CD4-positive, alpha-beta T cell treated with Interleukin-4 for 4 hours (primary cell): ENCODE results near the gene CASS4.

ENCODE experiments used
- DNase-seq: peaks from one replicate; pipeline ENCODE4 v3.0.0-alpha.2; 2020

CASS4 gene

GRCh38 chr20:56423211-56423610 is 11.2 kb downstream of the CASS4 start:
- no peak for DNase-seq

GRCh38 chr20:56423886-56424285 is 11.8 kb downstream of the CASS4 start:
- DNase-seq: no peak

GRCh38 chr20:56424931-56425330 is 12.9 kb downstream of the CASS4 start:
- DNase-seq: no peak

GRCh38 chr20:56426026-56426425 is 14.0 kb downstream of the CASS4 start:
- no peak for DNase-seq

- no peak for DNase-seq
These were observed 14.9 kb downstream of the CASS4 start for GRCh38 chr20:56426926-56427325.

GRCh38 chr20:56427797-56428196 is 15.7 kb downstream of the CASS4 start:
- DNase-seq: no peak

- no peak for DNase-seq
These were observed 16.4 kb downstream of the CASS4 start for GRCh38 chr20:56428410-56428809.

- no peak for DNase-seq
These were observed 16.8 kb downstream of the CASS4 start for GRCh38 chr20:56428881-56429280.

GRCh38 chr20:56429502-56429901 is 17.4 kb downstream of the CASS4 start:
- no peak for DNase-seq

GRCh38 chr20:56429941-56430340 is 17.9 kb downstream of the CASS4 start:
- DNase-seq: no peak

GRCh38 chr20:56430461-56430860 is 18.4 kb downstream of the CASS4 start:
- DNase-seq: no peak

- no peak for DNase-seq
These were observed 18.9 kb downstream of the CASS4 start for GRCh38 chr20:56430957-56431356.

GRCh38 chr20:56431471-56431870 is 19.4 kb downstream of the CASS4 start:
- DNase-seq: no peak

GRCh38 chr20:56433221-56433879 is 21.3 kb downstream of the CASS4 start:
- no peak for DNase-seq

- DNase-seq: peak; percentile 38
These were observed 21.8 kb downstream of the CASS4 start for GRCh38 chr20:56433880-56434255.

GRCh38 chr20:56437196-56437960 is 25.3 kb downstream of the CASS4 start:
- no peak for DNase-seq

GRCh38 chr20:56438284-56438683 is 26.2 kb downstream of the CASS4 start:
- no peak for DNase-seq

GRCh38 chr20:56439771-56440291 is 27.8 kb downstream of the CASS4 start:
- DNase-seq: no peak

- peak; percentile 79 for DNase-seq
These were observed 28.4 kb downstream of the CASS4 start for GRCh38 chr20:56440346-56441007.

- DNase-seq: no peak
These were observed 30.6 kb downstream of the CASS4 start for GRCh38 chr20:56442389-56443365.

- no peak for DNase-seq
These were observed 31.8 kb downstream of the CASS4 start for GRCh38 chr20:56443654-56444540.

- DNase-seq: no peak
These were observed 33.1 kb downstream of the CASS4 start for GRCh38 chr20:56445130-56445529.
